ENCODE data around the gene ZFYVE27.

The ZFYVE27 gene

DNA sequence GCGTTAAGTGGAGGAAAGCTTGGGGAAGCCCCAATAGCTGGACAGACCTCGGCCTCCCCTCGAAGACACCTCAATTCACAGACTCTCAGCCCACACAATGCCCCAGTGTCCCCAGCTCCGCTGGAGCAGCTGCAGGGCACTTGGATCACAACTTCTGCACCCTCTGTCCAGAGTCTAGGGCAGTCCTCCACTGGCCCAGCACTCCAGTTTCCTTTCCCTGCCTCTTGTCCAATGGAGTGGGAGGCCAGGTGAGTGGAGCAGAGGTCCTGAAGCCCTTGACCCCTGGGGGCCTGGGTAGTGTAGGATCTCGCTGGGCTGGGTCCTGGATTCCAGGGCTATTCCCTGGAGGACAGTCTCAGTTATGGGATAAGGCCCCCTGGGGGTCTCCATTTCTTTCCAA is 23.0 kb downstream of the ZFYVE27 start:
- FAIRE-seq = no peak
- no peak for TF ChIP-seq PAX5 (IDR thresholded peaks at IDR 0.05; ENCODE audit: insufficient read depth, low read length, severe bottlenecking)
- TF ChIP-seq POLR2A (IDR thresholded peaks at IDR 0.05; ENCODE audit: low read depth, low read length) = no peak
- no peak for TF ChIP-seq SPI1 (IDR thresholded peaks at IDR 0.05; ENCODE audit: low read depth, low read length)
- TF ChIP-seq POLR2AphosphoS5 (IDR thresholded peaks at IDR 0.05; ENCODE audit: low read depth, low read length) = no peak
- no peak for DNase-seq (ENCODE audit: insufficient read length, low spot score)

DNA sequence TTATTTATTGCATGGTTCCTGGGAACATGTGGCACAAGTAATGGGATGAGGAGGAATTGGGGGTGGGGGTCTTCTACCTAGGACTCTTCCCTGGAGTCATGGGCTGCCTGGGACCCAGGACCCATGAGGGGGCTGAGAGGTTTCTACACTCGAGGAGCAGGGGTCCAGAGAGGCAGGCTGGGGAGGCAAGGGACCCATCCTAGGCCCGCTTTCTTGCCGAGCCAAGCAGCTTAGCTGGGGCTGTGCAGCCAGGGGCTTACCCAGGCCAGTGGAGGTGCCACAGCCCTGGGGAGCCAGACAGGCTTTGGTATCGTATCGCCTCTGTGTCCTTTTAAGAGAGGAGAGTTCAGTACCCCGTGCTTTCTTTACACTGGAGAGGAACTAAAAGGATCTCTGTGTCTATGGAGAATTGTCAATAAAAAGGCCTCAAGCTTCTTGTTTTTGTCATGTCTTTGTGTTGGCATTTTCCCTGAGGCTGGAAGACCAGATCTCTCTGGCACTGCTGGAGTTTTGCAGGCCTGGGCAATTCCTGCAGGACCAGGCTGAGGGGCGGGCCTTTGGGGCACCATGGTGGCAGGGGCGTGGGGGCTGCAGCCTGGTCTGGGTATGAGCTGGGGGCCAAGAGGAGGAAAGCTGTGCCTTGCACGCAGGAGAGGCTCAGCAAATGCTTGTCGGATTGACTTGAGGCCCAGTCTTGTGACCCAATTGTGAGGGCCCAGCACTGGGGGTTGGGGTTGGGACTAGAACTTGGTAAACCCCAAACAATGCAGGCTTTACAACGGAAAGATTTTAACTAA is 23.7 kb downstream of the ZFYVE27 start:
- DNase-seq (ENCODE audit: insufficient read length, low spot score) (no peak), FAIRE-seq (no peak)
- TF ChIP-seq POLR2A (IDR thresholded peaks at IDR 0.05; ENCODE audit: low read depth, low read length) (no peak), PAX5 (IDR thresholded peaks at IDR 0.05; ENCODE audit: insufficient read depth, low read length, severe bottlenecking) (no peak), POLR2AphosphoS5 (IDR thresholded peaks at IDR 0.05; ENCODE audit: low read depth, low read length) (no peak), POU2F2 (IDR thresholded peaks at IDR 0.05; ENCODE audit: low read depth, low read length) (no peak), TAF1 (IDR thresholded peaks at IDR 0.05; ENCODE audit: low read depth, low read length) (no peak), SPI1 (IDR thresholded peaks at IDR 0.05; ENCODE audit: low read depth, low read length) (no peak)

DNA sequence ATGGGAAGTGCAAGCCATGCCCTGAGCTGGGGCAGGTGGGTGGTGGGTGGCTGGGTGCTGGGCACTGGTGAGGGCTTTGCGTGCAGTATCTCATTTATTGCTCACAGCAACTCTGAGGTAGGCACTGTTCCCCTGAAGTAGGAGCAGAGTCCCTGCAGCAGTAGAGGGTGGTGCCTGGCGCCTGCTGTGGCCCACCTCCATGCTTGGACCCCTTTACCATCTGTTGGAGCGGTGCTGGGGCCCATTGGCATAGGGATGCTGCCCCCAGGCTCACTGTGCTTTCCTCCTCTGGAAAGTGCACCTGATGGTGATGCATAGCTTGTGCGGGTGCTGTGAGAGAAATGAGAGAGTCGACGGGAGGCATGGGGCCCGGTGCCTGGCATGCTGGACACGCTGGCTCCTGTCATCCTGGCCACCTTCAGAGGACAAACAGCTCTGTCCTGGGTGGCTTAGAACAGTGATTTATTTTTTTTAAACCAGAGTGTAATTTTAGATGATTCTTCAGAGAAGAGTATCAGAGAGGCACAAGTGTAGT is 24.5 kb downstream of the ZFYVE27 start:
- TF ChIP-seq SPI1 (IDR thresholded peaks at IDR 0.05; ENCODE audit: low read depth, low read length) (no peak), POLR2AphosphoS5 (IDR thresholded peaks at IDR 0.05; ENCODE audit: low read depth, low read length) (peak; percentile 38; the same call in 1 of the 2 replicates)
- FAIRE-seq (no peak), DNase-seq (ENCODE audit: insufficient read length, low spot score) (no peak)

DNA sequence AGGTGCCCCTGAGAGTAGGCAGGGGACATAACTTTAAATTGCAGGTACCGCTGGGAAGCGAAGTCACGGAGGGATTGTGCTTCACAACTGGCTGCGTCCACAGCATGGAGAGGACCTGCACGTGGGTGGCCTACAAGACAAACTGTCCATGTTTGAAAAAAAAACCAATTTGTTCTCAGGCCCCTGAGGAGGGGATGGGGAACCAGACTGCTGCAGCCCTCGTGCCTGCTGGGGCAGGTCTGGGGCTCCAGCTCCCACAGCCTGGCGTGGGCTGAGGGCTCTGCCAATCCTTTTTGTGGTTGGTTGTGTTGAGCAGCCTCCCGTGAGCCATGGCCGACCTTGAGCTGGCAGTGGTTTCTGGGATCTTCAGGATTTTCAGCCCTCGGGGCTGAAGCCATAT is 25.1 kb downstream of the ZFYVE27 start:
- no peak for DNase-seq (ENCODE audit: insufficient read length, low spot score)
- no peak for FAIRE-seq
- TF ChIP-seq PAX5 (IDR thresholded peaks at IDR 0.05; ENCODE audit: insufficient read depth, low read length, severe bottlenecking) (no peak), SPI1 (IDR thresholded peaks at IDR 0.05; ENCODE audit: low read depth, low read length) (no peak), POLR2AphosphoS5 (IDR thresholded peaks at IDR 0.05; ENCODE audit: low read depth, low read length) (no peak), TAF1 (IDR thresholded peaks at IDR 0.05; ENCODE audit: low read depth, low read length) (no peak), POU2F2 (IDR thresholded peaks at IDR 0.05; ENCODE audit: low read depth, low read length) (no peak), POLR2A (IDR thresholded peaks at IDR 0.05; ENCODE audit: low read depth, low read length) (no peak)

DNA sequence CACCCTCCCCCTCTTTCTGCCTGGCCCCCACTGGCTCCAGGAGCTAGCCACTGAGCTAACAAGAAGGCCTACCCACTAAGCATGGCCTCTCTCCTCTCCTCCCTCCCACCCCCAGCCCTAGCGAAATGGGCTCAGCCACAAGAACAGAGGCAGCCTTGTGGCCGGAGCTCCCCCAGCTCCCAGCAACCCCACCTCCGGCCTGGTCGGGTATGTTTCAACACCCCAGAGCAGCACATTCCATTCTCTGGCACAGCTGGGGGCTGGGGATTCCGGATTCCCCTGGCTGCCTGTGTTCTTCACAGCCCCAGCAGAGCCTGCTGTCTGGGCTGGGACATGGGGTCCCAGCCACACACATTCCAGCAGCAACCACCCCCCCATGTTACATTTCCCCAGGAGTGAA is 25.9 kb downstream of the ZFYVE27 start:
- TF ChIP-seq PAX5 (IDR thresholded peaks at IDR 0.05; ENCODE audit: insufficient read depth, low read length, severe bottlenecking) = no peak
- no peak for TF ChIP-seq SPI1 (IDR thresholded peaks at IDR 0.05; ENCODE audit: low read depth, low read length)
- no peak for TF ChIP-seq TAF1 (IDR thresholded peaks at IDR 0.05; ENCODE audit: low read depth, low read length)
- no peak for TF ChIP-seq POU2F2 (IDR thresholded peaks at IDR 0.05; ENCODE audit: low read depth, low read length)
- TF ChIP-seq POLR2AphosphoS5 (IDR thresholded peaks at IDR 0.05; ENCODE audit: low read depth, low read length) = no peak
- no peak for TF ChIP-seq POLR2A (IDR thresholded peaks at IDR 0.05; ENCODE audit: low read depth, low read length)
- FAIRE-seq = no peak
- DNase-seq (ENCODE audit: insufficient read length, low spot score) = no peak

DNA sequence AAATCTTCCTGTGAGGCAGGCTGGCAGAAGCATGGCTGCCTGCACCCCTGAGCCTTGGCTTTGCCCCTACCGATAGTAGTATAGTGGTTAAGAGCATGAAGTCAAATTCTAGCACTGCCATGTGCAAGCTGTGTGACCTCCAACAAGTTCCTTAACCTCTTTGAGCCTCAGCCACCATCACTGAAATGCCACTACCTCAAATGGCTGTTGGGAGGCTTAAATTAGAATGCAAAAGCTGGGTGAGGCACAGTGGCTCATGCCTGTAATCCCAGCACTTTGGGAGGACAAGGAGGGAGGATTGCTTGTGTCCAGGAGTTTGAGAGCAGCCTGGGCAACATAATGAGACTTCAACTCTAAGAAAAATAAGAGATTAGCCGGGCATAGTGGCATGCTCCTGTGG is 26.5 kb downstream of the ZFYVE27 start:
- no peak for TF ChIP-seq TAF1 (IDR thresholded peaks at IDR 0.05; ENCODE audit: low read depth, low read length)
- no peak for FAIRE-seq

DNA sequence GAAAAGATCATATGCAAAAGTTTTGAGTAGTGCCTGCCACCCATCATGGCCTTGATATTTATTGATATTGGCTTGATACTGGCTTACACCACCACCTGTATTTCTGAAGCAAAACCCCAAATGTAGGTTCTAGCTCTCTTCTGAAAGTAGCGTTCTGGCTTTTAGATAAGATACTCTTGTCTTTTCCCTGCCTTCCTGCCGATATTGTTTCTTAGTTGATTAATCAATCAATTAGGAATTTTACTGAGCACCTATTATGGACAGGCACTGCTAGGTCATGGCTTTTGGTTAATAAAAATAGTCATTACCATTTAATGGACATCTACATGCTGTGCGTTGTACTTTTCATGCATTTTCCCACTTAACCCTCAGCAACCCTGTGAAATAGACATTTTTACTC is 27.0 kb downstream of the ZFYVE27 start:
- FAIRE-seq (no peak), DNase-seq (ENCODE audit: insufficient read length, low spot score) (no peak)
- no peak for TF ChIP-seq PAX5 (IDR thresholded peaks at IDR 0.05; ENCODE audit: insufficient read depth, low read length, severe bottlenecking)
- TF ChIP-seq SPI1 (IDR thresholded peaks at IDR 0.05; ENCODE audit: low read depth, low read length) = no peak
- TF ChIP-seq POU2F2 (IDR thresholded peaks at IDR 0.05; ENCODE audit: low read depth, low read length) = no peak
- TF ChIP-seq POLR2A (IDR thresholded peaks at IDR 0.05; ENCODE audit: low read depth, low read length) = no peak

More for the DNA sequence above, 26.5 kb downstream of the ZFYVE27 start:
- no peak for DNase-seq (ENCODE audit: insufficient read length, low spot score)

DNA sequence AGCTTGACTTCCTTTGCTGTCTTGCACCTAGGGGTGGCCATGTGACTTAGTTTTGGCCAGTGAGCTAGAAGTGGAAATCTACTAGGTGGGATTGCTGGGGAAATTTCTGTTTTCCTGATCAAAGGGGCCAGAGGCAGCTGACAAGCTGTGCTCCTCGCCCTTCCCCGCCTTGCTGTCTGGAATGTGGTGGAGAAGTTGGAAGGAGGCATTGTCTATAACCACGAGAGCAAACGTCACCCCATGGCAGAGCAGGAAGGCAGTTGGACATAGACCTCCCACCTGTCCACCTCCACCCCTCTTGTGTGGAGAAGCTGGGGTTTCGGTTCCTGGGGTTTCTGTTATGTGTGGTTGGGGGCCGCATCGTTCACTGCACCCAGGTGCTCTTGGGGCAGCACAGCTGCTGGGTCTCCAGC is 27.6 kb downstream of the ZFYVE27 start:
- no peak for TF ChIP-seq POU2F2 (IDR thresholded peaks at IDR 0.05; ENCODE audit: low read depth, low read length)
- TF ChIP-seq PAX5 (IDR thresholded peaks at IDR 0.05; ENCODE audit: insufficient read depth, low read length, severe bottlenecking) = no peak
- TF ChIP-seq POLR2A (IDR thresholded peaks at IDR 0.05; ENCODE audit: low read depth, low read length) = no peak
- no peak for TF ChIP-seq POLR2AphosphoS5 (IDR thresholded peaks at IDR 0.05; ENCODE audit: low read depth, low read length)
- peak; percentile 76 for FAIRE-seq
- peak; percentile 51 for DNase-seq (ENCODE audit: insufficient read length, low spot score)

DNA sequence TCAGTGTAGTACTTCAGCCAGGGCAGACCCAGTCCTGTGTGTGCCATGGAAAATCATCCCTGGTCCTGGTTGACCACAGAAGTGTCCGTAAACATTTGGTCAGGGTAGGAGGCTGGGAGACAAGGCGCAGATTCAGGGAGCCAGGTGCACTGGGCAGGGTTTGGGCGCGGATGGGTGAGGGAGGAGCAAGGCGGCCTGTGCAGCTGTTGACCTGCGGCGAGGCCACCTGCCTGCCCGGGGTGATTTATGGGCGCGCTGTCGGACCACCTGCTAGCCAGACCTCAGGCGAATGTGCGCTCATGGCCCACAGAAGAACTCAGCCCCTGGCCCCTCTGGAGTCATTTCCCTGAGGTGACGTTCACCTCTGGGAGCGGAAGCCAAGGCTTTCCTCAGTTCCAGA is 28.3 kb downstream of the ZFYVE27 start:
- TF ChIP-seq POU2F2 (IDR thresholded peaks at IDR 0.05; ENCODE audit: low read depth, low read length) (no peak), POLR2A (IDR thresholded peaks at IDR 0.05; ENCODE audit: low read depth, low read length) (no peak), POLR2AphosphoS5 (IDR thresholded peaks at IDR 0.05; ENCODE audit: low read depth, low read length) (no peak), SPI1 (IDR thresholded peaks at IDR 0.05; ENCODE audit: low read depth, low read length) (no peak), PAX5 (IDR thresholded peaks at IDR 0.05; ENCODE audit: insufficient read depth, low read length, severe bottlenecking) (no peak)
- FAIRE-seq (no peak), DNase-seq (ENCODE audit: insufficient read length, low spot score) (no peak)

DNA sequence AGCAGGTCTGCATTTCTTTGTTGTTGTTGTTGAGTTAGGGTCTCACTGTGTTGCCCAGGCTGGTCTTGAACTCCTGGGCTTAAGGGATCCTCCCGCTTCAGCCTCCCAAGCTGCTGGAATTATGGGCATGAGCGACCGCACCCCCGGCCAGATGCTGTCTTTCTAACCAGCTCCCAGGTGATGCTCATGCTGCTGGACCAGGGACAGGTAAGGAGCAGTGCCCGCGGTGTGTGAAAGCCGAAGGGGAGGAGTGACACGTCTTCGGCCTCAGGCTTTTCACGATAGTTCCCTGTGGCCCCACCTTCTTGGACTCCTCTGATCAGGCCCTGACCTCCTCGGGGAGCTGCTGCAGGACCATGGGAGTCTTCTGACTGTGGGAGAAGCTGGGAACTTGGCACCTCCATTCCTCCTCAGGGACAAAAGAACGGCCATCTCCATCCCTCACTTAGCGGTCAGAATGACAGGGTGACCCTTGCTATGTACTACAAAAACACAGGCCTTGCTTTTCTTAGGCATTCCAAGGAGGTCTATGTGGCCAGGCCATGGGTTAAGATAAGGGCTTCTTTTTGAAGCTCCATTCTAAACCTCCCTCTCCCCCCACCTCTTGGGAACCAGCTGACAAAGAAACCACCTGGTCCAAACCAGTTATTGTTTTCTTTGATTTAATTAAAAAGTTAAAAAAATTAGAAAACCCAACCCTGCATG is 29.3 kb downstream of the ZFYVE27 start:
- FAIRE-seq (no peak), DNase-seq (ENCODE audit: insufficient read length, low spot score) (no peak)
- no peak for TF ChIP-seq POU2F2 (IDR thresholded peaks at IDR 0.05; ENCODE audit: low read depth, low read length)
- no peak for TF ChIP-seq PAX5 (IDR thresholded peaks at IDR 0.05; ENCODE audit: insufficient read depth, low read length, severe bottlenecking)
- TF ChIP-seq POLR2AphosphoS5 (IDR thresholded peaks at IDR 0.05; ENCODE audit: low read depth, low read length) = no peak
- TF ChIP-seq POLR2A (IDR thresholded peaks at IDR 0.05; ENCODE audit: low read depth, low read length) = no peak
- no peak for TF ChIP-seq SPI1 (IDR thresholded peaks at IDR 0.05; ENCODE audit: low read depth, low read length)
- no peak for TF ChIP-seq TAF1 (IDR thresholded peaks at IDR 0.05; ENCODE audit: low read depth, low read length)

Data from GM12891 (cell line).